NCI-H2196 (cell line): ENCODE data around the gene SKIC3.

Source experiments
- DNase-seq: peaks from one replicate; lab custom pipeline; 2025; ENCODE audit not compliant: unreplicated experiment; lab: John Stamatoyannopoulos, UW

SKIC3 gene

GRCh38 chr5:95554647-95555548 lies at the start of gene SKIC3, which contains the start of gene ARSK:
SKIC3 (minus strand) TSS chr5:95554977; CDS start chr5:95547150, 7,827 bp downstream.
ARSK (plus strand) TSS chr5:95555101; CDS start chr5:95555279, 178 bp downstream.
- DNase-seq: peak; percentile 85

- DNase-seq: no peak
These were observed 45.8 kb upstream of the SKIC3 start for GRCh38 chr5:95600557-95600956.

GRCh38 chr5:95599252-95599651 lies 44.5 kb upstream of the SKIC3 start:
- no peak for DNase-seq

GRCh38 chr5:95595289-95595931 lies 40.6 kb upstream of the SKIC3 start:
- no peak for DNase-seq

GRCh38 chr5:95591490-95591901 lies 36.7 kb upstream of the SKIC3 start:
- DNase-seq: no peak

GRCh38 chr5:95590880-95591279 lies 36.1 kb upstream of the SKIC3 start:
- no peak for DNase-seq

GRCh38 chr5:95583992-95584391 lies 29.2 kb upstream of the SKIC3 start:
- DNase-seq: no peak

GRCh38 chr5:95581576-95581975 lies 26.8 kb upstream of the SKIC3 start:
- no peak for DNase-seq

GRCh38 chr5:95572016-95572415 lies 17.2 kb upstream of the SKIC3 start:
- no peak for DNase-seq

- DNase-seq: no peak
These were observed 10.6 kb upstream of the SKIC3 start for GRCh38 chr5:95565280-95565920.

GRCh38 chr5:95564450-95564849 lies 9.7 kb upstream of the SKIC3 start:
- DNase-seq: no peak

GRCh38 chr5:95563367-95563766 lies 8.6 kb upstream of the SKIC3 start:
- no peak for DNase-seq

- no peak for DNase-seq
These were observed 7.5 kb upstream of the SKIC3 start for GRCh38 chr5:95562282-95562681.

GRCh38 chr5:95557841-95558240 lies 3.1 kb upstream of the SKIC3 start:
- no peak for DNase-seq

GRCh38 chr5:95555553-95555952 lies 776 bp upstream of the SKIC3 start:
- no peak for DNase-seq

- DNase-seq: no peak
These were observed 488 bp downstream of the SKIC3 start for GRCh38 chr5:95554331-95554646.

- no peak for DNase-seq
These were observed 5.7 kb downstream of the SKIC3 start for GRCh38 chr5:95549030-95549429.

GRCh38 chr5:95543017-95543705 lies 11.6 kb downstream of the SKIC3 start:
- no peak for DNase-seq

GRCh38 chr5:95537501-95537900 lies 17.3 kb downstream of the SKIC3 start:
- DNase-seq: no peak

GRCh38 chr5:95533761-95534160 lies 21.0 kb downstream of the SKIC3 start:
- no peak for DNase-seq

- no peak for DNase-seq
These were observed 21.7 kb downstream of the SKIC3 start for GRCh38 chr5:95533106-95533505.
